Peyer's patch (tissue), 4 donors: Measurements from ENCODE around the gene OR10C1. TPM values are rescaled to one million over a fixed set of nuclear protein-coding genes. Genes with fewer than 3 reads are reported as not detected.
"Not testable (repeated sequence)": the region's sequence is repeated elsewhere in the genome, so short reads cannot be mapped to it uniquely, and the experiment has no call there.

Experiments used
- DNase-seq, 3 donors: peaks; one replicate each; pipeline ENCODE4 v3.0.0-alpha.2; 2017 to 2019
- H3K27ac ChIP-seq, 4 donors: fragments of 200-600 bp; sonication (generic); one replicate each; pipeline ENCODE4 v1.5.1; 2016 to 2019
- H3K27me3 ChIP-seq, 2 donors: fragments of 200-600 bp; sonication (generic); one replicate each; pipeline ENCODE4 v1.5.1; 2019
- H3K36me3 ChIP-seq, 3 donors: fragments of 200-600 bp; sonication (generic); one replicate each; pipeline ENCODE4 v1.5.1; 2016 to 2019
- H3K4me1 ChIP-seq, 4 donors: fragments of 200-600 bp; sonication (generic); one replicate each; pipeline ENCODE4 v1.5.1; 2016 to 2019
- H3K4me3 ChIP-seq, 4 donors: fragments of 200-600 bp; sonication (generic); 1 replicate in 3 of 4; 2 replicates in 1 of 4; pipeline ENCODE4 v1.5.1; 2016 to 2019; ENCODE audit warnings: mild to moderate bottlenecking in 1 of 4
- H3K9me3 ChIP-seq, 4 donors: fragments of 200-600 bp; sonication (generic); one replicate each; pipeline ENCODE4 v1.5.1; 2016 to 2019; ENCODE audit warnings: mild to moderate bottlenecking in 1 of 4
- POLR2A ChIP-seq, 2 donors: fragments of 450-650 bp; IDR thresholded peaks; one replicate each; pipeline ENCODE4 v1.5.1; 2017; ENCODE audit warnings: antibody characterized with exemption in 2 of 2, mild to moderate bottlenecking in 2 of 2, moderate library complexity in 2 of 2
- total RNA-seq, 4 donors: library from RNA; depleted of rRNA; stranded (reverse); fragments of >200 nt; gene quantifications; one replicate each; pipeline ENCODE4 v1.1.0, GENCODE V29; 2016
- TF ChIP-seq, protein P1 (sequence below), 6 experiments: fragments of 450-650 bp in 4 of 6; fragments of 200-600 bp in 2 of 6; sonication (generic) in 1 of 6; IDR thresholded peaks; one replicate each; pipeline ENCODE4 v1.5.1; 2017 to 2019; ENCODE audit warnings: antibody characterized with exemption in 6 of 6, mild to moderate bottlenecking in 3 of 6, moderate library complexity in 1 of 6

The OR10C1 gene
- total RNA-seq, 4 donors from 2014 or later: not detected

DNA sequence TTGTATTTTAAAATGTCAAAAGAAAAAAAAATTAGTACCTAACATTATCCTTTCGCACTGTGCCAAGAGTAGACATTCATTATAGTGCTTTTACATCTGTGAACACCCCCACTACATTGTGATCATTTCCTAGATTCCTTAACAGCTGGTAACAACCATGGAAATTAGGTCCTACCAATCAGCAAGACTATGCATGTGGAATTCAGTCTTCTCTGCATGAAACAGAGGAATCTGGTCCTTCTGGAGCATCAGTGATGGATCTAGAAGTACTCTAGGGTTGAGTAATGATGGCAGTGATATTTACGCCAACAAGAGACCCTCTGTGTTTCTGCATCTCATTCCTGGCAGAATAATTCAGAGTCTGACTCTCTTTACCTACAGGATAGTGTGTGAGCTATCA is 14.9 kb upstream of the OR10C1 start:
- Histone ChIP-seq H3K9me3 (no peaks in the 10 kb centered on the region), H3K27me3 (no peaks in the 10 kb centered on the region), H3K36me3 (no peaks in the 10 kb centered on the region), H3K4me3 (no peak overlapping the region), H3K4me1 (no peaks in the 10 kb centered on the region), H3K27ac (no peak overlapping the region)
- no peak for TF ChIP-seq POLR2A (IDR thresholded peaks at IDR 0.05)
- TF ChIP-seq, protein P1, sequence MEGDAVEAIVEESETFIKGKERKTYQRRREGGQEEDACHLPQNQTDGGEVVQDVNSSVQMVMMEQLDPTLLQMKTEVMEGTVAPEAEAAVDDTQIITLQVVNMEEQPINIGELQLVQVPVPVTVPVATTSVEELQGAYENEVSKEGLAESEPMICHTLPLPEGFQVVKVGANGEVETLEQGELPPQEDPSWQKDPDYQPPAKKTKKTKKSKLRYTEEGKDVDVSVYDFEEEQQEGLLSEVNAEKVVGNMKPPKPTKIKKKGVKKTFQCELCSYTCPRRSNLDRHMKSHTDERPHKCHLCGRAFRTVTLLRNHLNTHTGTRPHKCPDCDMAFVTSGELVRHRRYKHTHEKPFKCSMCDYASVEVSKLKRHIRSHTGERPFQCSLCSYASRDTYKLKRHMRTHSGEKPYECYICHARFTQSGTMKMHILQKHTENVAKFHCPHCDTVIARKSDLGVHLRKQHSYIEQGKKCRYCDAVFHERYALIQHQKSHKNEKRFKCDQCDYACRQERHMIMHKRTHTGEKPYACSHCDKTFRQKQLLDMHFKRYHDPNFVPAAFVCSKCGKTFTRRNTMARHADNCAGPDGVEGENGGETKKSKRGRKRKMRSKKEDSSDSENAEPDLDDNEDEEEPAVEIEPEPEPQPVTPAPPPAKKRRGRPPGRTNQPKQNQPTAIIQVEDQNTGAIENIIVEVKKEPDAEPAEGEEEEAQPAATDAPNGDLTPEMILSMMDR (IDR thresholded peaks at IDR 0.05): no peak
- DNase-seq: no peak

DNA sequence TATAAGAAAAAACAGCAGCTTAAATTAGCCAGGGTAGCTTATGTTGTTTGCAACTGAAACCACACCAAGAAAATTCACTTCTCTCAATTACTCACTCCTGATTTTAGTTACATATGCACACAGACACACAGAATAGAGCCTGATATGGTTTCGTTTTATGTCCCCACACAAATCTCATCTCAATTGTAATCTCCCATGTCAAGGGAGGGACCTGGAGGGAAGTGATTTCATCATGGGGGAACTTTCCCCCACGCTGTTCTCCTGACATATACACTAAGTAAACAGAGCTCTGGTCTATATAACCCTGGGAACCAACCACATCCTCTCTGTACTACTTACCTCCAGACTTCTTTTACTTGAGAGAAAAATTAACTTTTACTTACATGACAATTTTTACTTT is 14.5 kb upstream of the OR10C1 start:
- no peak overlapping the region for H3K27ac ChIP-seq
- no peak overlapping the region for H3K4me3 ChIP-seq
- DNase-seq: no peak
- TF ChIP-seq, protein P1 (IDR thresholded peaks at IDR 0.05): no peak
- no peak for TF ChIP-seq POLR2A (IDR thresholded peaks at IDR 0.05)
- H3K27me3 ChIP-seq: no peaks in the 10 kb centered on the region
- H3K36me3 ChIP-seq: no peaks in the 10 kb centered on the region
- no peaks in the 10 kb centered on the region for H3K9me3 ChIP-seq
- H3K4me1 ChIP-seq: no peaks in the 10 kb centered on the region

DNA sequence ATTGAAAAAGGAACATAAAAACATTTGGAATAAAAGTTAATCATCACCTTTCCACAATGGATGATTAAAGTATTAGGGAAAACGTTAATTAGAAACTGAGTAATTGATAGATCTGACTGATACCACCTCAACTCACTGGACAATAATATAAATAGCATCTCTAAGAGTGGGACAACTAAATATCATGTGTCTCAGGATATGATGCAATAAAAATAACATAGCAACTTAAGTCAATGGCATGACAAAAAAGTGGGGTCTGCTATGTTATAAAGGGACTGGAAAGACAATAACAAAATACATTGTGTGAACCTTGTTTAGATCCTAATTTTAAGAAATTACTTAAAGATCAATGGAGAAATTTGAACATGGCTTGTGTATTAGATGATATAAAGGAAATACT is 14.0 kb upstream of the OR10C1 start:
- TF ChIP-seq POLR2A (IDR thresholded peaks at IDR 0.05): no peak
- TF ChIP-seq, protein P1 (IDR thresholded peaks at IDR 0.05): no peak
- DNase-seq: no peak
- Histone ChIP-seq H3K27ac (no peak overlapping the region), H3K36me3 (no peaks in the 10 kb centered on the region), H3K4me3 (no peak overlapping the region), H3K27me3 (no peaks in the 10 kb centered on the region), H3K9me3 (no peaks in the 10 kb centered on the region), H3K4me1 (no peaks in the 10 kb centered on the region)

DNA sequence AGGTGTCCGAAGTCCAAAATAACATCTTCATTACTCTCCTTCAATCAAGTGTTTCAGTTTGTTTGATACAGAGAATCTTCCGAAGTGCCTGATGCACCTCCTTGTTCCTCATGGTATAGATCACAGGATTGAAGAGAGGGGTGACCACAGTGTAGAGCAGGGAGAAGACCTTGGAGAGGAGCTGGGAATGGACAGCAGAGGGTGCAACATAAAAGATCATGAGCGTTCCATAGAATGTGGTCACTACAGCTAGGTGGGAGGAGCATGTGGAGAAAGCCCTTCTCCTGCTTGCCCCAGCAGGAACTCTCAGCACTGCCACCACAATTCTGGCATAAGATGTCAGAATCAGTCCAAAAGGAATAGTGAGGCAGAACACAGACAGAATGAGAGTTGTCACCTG is 12.5 kb upstream of the OR10C1 start:
- H3K27me3 ChIP-seq: no peaks in the 10 kb centered on the region
- TF ChIP-seq POLR2A (IDR thresholded peaks at IDR 0.05): no peak
- TF ChIP-seq, protein P1 (IDR thresholded peaks at IDR 0.05): no peak
- no peak overlapping the region for H3K4me3 ChIP-seq
- DNase-seq: no peak
- no peaks in the 10 kb centered on the region for H3K36me3 ChIP-seq
- H3K4me1 ChIP-seq: no peaks in the 10 kb centered on the region
- no peak overlapping the region for H3K27ac ChIP-seq
- H3K9me3 ChIP-seq: no peaks in the 10 kb centered on the region

DNA sequence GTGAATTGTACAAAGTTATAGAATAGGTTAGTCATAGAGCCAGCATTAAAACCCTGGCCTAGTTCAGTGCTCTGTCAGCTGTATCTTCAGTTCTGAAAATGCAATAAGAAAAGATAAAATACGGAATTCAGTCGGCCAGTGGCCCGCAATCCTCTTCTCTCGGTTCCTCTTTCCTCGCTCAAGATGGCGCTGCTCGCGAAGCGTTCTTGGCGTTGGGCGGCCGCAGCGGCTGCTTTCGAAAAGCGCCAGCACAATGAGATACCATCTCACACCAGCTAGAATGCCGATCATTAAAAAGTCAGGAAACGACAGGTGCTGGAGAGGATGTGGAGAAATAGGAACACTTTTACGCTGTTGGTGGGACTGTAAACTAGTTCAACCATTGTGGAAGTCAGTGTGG is 2.4 kb upstream of the OR10C1 start:
- DNase-seq, H3K4me1 ChIP-seq, H3K27ac ChIP-seq, H3K27me3 ChIP-seq, H3K36me3 ChIP-seq, H3K9me3 ChIP-seq, H3K4me3 ChIP-seq: not testable (repeated sequence)

DNA sequence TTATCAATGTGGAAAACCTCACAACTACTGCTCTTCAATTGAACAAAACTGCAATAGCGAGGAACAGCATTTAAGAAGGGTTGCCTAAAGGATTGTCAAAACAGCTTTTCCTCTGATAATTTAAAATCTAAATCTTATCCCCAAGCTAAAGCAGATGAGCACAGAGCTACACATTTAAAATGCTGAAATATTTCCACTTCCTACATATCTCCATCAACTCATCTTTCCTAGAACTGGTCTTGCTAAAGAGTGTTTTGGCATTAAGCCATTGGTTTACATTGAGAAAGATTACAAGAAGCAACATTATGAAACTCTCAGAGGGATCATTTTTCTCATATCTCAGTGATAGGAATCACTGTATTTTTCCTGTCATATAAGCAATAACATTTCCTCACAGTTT is 3.6 kb downstream of the OR10C1 start:
- Histone ChIP-seq H3K27ac (no peak overlapping the region), H3K9me3 (no peaks in the 10 kb centered on the region), H3K27me3 (no peaks in the 10 kb centered on the region), H3K36me3 (no peaks in the 10 kb centered on the region), H3K4me1 (no peaks in the 10 kb centered on the region), H3K4me3 (no peak overlapping the region)
- no peak for DNase-seq
- TF ChIP-seq POLR2A (IDR thresholded peaks at IDR 0.05): no peak
- TF ChIP-seq, protein P1 (IDR thresholded peaks at IDR 0.05): no peak

DNA sequence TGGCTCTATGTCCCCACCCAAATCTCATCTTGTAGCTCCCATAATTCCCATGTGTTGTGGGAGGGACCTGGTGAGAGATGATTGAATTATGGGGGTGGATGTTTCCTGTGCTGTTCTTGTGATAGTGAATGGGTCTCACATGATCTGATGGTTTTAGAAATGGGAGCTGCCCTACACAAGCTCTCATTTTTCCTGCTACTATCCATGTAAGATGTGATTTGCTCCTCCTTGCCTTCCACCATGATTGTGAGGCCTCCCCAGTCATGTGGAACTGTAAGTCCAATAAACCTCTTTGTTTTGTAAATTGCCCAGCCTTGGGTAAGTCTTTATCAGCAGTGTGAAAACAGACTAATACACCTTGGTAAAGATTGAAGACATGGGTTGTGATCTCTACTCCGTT is 4.9 kb downstream of the OR10C1 start:
- not testable (repeated sequence) for H3K9me3 ChIP-seq, H3K36me3 ChIP-seq, H3K4me1 ChIP-seq, H3K4me3 ChIP-seq, DNase-seq, H3K27me3 ChIP-seq, H3K27ac ChIP-seq
